Muscle layer of colon (tissue), 2 donors: ENCODE measurements around the gene RIC3.

Experiments
- H3K27ac ChIP-seq: one replicate; pipeline ENCODE4 v1.7.0; 2013; ENCODE audit warnings: low read depth, mild to moderate bottlenecking, low read length, moderate library complexity
- H3K27me3 ChIP-seq, 2 donors: one replicate each; pipeline ENCODE4 v1.7.0; 2013; ENCODE audit warnings: low read length in 2 of 2, mild to moderate bottlenecking in 2 of 2; ENCODE audit not compliant: insufficient read depth in 2 of 2, control insufficient read depth in 1 of 2
- H3K36me3 ChIP-seq: one replicate; pipeline ENCODE4 v1.7.0; 2013; ENCODE audit warnings: mild to moderate bottlenecking, low read length; ENCODE audit not compliant: insufficient read depth
- H3K4me1 ChIP-seq: one replicate; pipeline ENCODE4 v1.7.0; 2013; ENCODE audit warnings: mild to moderate bottlenecking, low read length; ENCODE audit not compliant: insufficient read depth
- H3K4me3 ChIP-seq, 2 donors: one replicate each; pipeline ENCODE4 v1.7.0; 2013; ENCODE audit warnings: low read length in 2 of 2, low read depth in 1 of 2, mild to moderate bottlenecking in 1 of 2, moderate library complexity in 1 of 2
- H3K9ac ChIP-seq: one replicate; pipeline ENCODE4 v1.7.0; 2013; ENCODE audit warnings: low read length
- H3K9me3 ChIP-seq: one replicate; pipeline ENCODE4 v1.7.0; 2013; ENCODE audit warnings: mild to moderate bottlenecking, low read length
- donor health status: abdominal sarcoma.
- donor health status: Adenocarcinoma of cecum.

RIC3 gene

DNA sequence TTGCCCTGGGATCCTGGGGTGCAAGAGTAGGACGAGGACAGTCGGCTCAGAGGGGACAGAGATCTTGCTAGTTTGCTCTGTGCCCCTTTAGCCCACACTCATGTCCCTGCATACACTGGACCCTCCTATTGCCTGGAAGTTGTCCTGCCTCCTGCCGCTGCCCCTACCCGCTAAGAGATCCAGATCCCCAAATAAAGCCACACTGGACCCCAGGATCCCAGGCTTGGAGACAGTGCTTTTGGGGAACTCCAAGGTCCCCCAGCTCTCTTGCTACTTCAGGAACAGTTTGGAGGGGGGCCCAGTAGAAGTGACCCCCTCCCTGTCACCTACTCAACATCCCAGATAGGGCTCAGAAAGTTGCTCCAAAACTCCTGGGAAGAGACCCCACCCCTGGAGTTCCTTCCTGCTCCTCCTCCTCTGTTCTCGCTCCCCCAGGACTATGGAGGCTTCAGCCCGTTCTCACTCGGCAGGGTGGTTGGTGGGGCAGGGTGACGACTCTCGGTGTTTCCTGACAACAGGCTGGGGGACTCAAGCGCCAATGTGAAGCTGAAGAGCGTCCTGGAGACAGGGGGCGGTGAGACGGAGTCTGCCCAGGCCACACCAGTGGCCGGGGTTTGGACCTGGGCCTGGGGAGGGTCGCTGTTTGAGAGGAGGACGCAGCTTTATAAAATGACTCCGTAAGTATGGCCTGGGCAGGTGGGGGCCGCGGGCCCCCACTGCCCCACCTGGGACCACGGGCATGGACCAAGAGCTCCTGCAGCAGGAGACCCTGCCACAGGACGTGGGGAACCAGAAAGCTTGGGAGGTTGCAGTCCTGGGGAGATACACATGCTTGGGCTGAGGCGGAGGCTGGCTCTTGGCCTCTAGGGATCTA is 107.0 kb downstream of the RIC3 start:
- Histone ChIP-seq H3K36me3 (no peaks in the 10 kb centered on the region), H3K4me3 (no peak overlapping the region), H3K4me1 (peaks cover 45% of the 10 kb centered on the region), H3K9ac (no peak overlapping the region), H3K9me3 (no peaks in the 10 kb centered on the region), H3K27me3 (no peaks in the 10 kb centered on the region), H3K27ac (no peak overlapping the region)

GRCh38 chr11:8060801-8061554 is 107.8 kb downstream of the RIC3 start:
- no peaks in the 10 kb centered on the region for H3K9me3 ChIP-seq
- H3K9ac ChIP-seq: no peak overlapping the region
- no peak overlapping the region for H3K27ac ChIP-seq
- no peak overlapping the region for H3K4me3 ChIP-seq
- H3K36me3 ChIP-seq: no peaks in the 10 kb centered on the region
- no peaks in the 10 kb centered on the region for H3K27me3 ChIP-seq
- peaks cover 53% of the 10 kb centered on the region for H3K4me1 ChIP-seq

- Histone ChIP-seq H3K4me3 (no peak overlapping the region), H3K36me3 (no peaks in the 10 kb centered on the region), H3K27ac (no peak overlapping the region), H3K9ac (no peak overlapping the region), H3K4me1 (peaks cover 54% of the 10 kb centered on the region), H3K27me3 (no peaks in the 10 kb centered on the region), H3K9me3 (no peaks in the 10 kb centered on the region)
Observed at GRCh38 chr11:8060146-8060719, 108.6 kb downstream of the RIC3 start.

DNA sequence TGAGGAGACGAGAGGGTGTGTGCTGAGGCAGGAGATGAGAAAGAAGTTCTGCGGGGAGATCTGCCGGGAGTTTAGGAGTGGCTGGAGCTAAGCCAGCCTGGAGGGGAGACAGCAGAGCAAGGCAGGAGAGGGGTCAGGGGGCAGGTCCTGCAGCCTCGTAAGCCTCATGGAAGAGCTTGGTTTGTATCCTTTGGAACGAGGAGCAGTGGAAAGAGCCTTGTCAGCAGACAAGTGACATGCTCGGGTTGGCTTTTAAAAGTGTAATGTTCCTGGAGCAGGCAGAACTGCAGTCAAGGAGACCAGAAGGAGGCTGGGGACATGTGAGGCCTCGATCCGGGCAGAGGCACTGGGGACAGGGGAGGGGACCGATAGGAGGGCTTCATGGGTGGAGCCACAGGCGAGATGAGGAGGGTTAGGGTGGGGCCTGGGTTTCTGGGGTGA is 109.2 kb downstream of the RIC3 start:
- no peaks in the 10 kb centered on the region for H3K9me3 ChIP-seq
- H3K4me3 ChIP-seq: no peak overlapping the region
- no peak overlapping the region for H3K27ac ChIP-seq
- no peaks in the 10 kb centered on the region for H3K36me3 ChIP-seq
- H3K9ac ChIP-seq: no peak overlapping the region
- no peaks in the 10 kb centered on the region for H3K27me3 ChIP-seq
- peaks cover 53% of the 10 kb centered on the region for H3K4me1 ChIP-seq

DNA sequence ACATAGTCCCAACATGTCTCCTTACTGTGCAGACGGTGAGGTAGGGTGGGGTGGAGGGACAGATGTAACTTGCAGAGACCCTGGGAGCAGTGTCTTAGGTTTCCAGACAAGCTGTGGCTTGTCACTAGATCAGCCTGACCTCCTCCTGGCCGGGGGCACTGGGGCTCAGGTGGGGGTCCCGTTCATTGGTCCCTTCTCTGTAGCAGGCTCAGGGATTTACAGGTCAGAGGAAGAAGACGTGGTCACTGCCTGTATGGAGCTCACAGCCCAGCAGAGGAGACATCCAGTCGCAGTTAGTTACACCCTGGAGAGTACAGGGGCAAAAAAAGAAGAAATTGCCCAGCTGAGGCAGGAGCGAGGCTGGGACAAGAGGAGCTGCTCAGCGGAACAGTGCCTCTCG is 109.8 kb downstream of the RIC3 start:
- H3K9ac ChIP-seq: no peak overlapping the region
- no peaks in the 10 kb centered on the region for H3K9me3 ChIP-seq
- no peaks in the 10 kb centered on the region for H3K36me3 ChIP-seq
- H3K27me3 ChIP-seq: no peaks in the 10 kb centered on the region
- H3K4me1 ChIP-seq: peaks cover 48% of the 10 kb centered on the region
- H3K4me3 ChIP-seq: no peak overlapping the region
- no peak overlapping the region for H3K27ac ChIP-seq

GRCh38 chr11:8058216-8058615 is 110.6 kb downstream of the RIC3 start:
- H3K4me1 ChIP-seq: peaks cover 39% of the 10 kb centered on the region
- H3K9ac ChIP-seq: no peak overlapping the region
- H3K27ac ChIP-seq: no peak overlapping the region
- H3K27me3 ChIP-seq: no peaks in the 10 kb centered on the region
- H3K4me3 ChIP-seq: no peak overlapping the region
- no peaks in the 10 kb centered on the region for H3K36me3 ChIP-seq
- no peaks in the 10 kb centered on the region for H3K9me3 ChIP-seq

GRCh38 chr11:8056810-8057463 is 111.9 kb downstream of the RIC3 start:
- H3K27ac ChIP-seq: no peak overlapping the region
- no peak overlapping the region for H3K9ac ChIP-seq
- peaks cover 27% of the 10 kb centered on the region for H3K4me1 ChIP-seq
- no peaks in the 10 kb centered on the region for H3K9me3 ChIP-seq
- no peak overlapping the region for H3K4me3 ChIP-seq
- no peaks in the 10 kb centered on the region for H3K27me3 ChIP-seq
- H3K36me3 ChIP-seq: no peaks in the 10 kb centered on the region
